NCI-H146 treated with DMSO at 0.1 percent for 48 hours (cell line): ENCODE data around the gene SAE1.
"Not testable (repeated sequence)": the region's sequence is repeated elsewhere in the genome, so short reads cannot be mapped to it uniquely, and the experiment has no call there.

Source experiments
- DNase-seq: peaks from one replicate; lab custom pipeline; 2025; ENCODE audit not compliant: unreplicated experiment; lab: John Stamatoyannopoulos, UW

The SAE1 gene

DNA sequence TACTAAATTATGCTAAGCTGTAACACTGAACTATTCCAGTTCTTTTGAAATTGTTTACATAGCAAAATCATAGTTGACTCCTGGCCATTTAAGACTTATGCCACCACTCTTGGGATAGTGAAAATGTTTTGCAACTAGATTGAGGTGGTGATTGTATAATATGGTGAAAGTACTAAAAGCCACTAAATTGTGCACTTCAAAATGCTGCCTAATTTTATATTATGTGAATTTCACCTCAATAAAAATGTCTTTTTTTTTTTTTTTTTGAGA is 5.0 kb upstream of the SAE1 start:
- DNase-seq: no peak

- no peak for DNase-seq
These were observed 1.1 kb upstream of the SAE1 start for GRCh38 chr19:47129579-47129978.

GRCh38 chr19:47130120-47130588 is 481 bp upstream of the SAE1 start:
- DNase-seq: no peak

- DNase-seq: no peak
These were observed 1.7 kb downstream of the SAE1 start for GRCh38 chr19:47132194-47132852.

DNA sequence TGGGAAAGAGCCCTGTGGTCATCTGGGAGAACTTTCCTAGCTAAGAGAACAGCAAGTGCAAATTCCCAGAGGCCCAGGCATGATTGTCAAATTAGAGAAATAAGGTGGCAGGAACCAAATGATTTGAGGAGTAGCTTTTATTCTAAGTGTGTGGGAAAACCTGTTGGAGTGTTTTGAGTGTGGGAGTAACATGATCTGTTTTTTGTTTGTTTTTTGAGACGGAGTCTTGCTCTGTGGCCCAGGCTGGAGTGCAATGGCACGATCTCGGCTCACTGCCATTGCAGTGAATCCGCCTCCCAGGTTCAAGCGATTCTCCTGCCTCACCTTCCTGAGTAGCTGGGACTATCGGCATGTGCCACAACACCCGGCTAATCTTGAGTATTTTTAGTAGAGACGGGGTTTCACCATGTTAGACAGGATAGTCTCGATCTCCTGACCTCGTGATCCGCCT is 2.4 kb downstream of the SAE1 start:
- no peak for DNase-seq

DNA sequence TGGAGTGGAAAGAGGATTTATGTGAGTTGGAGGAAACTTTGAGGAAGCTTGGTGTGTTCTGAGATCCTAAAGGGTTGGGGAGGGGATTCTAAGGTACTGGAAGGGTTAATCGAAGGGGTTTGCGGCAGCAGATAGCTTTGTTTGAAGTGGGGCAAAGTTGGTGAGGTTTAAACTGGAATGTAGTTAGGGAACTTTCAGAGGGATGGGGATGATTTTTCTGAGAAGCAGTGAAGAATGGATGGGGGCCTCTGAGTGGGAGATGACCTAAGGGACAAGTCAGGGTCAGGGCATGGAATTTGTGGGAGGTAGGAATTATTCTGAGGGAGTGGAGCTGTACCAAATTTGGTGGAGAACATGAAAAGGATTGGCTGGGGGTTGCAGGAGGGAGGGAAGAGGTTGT is 3.9 kb downstream of the SAE1 start:
- DNase-seq: no peak

GRCh38 chr19:47135156-47135555 is 4.5 kb downstream of the SAE1 start:
- no peak for DNase-seq

- not testable (repeated sequence) for DNase-seq
These were observed 10.6 kb downstream of the SAE1 start for GRCh38 chr19:47141252-47141651.

DNA sequence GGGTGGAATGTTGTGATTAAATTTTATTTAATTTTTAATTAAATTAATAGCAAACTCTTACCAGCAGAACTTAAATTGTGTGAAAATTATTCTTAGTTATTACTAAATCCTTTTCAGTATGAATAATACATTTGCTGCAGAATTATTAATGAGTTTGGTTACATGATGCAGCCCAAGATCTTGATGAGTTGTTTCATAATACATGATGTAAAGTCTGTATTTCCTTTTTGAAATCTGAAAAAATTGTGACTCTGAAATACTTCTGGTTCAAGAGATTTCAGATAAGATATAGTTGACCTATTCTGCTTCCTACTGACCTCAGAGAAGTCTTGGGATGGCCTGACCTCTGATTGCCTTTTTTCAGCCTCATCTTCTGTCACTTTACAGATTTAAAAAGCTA is 11.1 kb downstream of the SAE1 start:
- DNase-seq: no peak

DNA sequence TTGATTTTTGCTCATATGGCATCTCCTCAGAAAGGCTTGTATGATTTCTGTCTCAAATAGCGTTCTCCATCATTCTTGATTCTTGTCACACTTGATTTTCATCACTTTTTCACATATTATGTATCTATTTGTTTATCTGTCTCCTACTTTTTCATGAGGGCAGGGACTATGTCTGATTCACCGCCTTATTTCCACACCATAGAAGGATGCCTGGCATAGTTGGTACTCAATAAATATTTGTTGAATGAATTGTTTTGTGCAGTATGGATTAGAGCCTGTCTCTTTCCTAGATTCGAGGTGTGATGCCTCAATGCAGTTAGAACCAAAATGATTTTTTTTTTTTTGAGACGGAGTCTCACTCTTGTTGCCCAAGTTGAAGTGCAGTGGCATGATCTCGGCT is 12.1 kb downstream of the SAE1 start:
- no peak for DNase-seq

GRCh38 chr19:47143322-47144073 is 12.9 kb downstream of the SAE1 start:
- no peak for DNase-seq

DNA sequence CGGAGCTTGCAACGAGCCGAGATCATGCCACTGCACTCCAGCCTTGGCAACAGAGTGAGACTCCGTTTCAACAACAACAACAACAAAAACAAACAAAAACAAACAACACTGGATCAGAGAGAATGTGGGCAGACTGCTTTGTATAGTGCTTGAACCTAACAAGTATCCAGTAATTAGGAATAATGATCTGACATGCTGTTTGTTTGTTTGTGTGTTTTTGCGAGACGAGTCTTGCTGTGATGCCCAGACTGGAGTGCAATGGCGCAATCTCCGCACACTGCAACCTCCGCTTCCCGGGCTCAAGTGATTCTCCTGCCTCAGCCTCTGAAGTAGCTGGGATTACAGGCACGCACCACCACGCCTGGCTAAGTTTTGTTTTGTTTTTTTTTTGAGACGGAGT is 14.0 kb downstream of the SAE1 start:
- DNase-seq: no peak

- DNase-seq: no peak
These were observed 15.2 kb downstream of the SAE1 start for GRCh38 chr19:47145639-47146486.

DNA sequence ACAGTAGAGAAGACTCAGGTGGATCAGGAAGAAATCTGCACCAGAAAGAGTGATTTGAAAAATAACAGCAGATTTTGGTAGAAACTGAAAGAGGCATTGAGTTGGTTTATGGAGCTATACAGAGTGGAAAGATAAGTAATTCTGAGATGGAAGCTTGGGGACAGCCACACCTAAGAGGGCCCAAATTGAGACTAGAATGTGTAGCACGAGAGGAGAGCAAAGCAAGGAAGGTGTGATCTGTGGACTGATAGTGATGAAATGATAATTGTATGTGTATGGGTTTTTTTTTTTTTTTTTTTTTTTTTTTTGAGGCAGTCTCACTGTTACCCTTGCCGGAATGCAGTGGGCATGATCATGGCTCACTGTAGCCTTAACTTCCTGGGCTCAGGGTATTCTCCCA is 16.3 kb downstream of the SAE1 start:
- DNase-seq: no peak

- no peak for DNase-seq
These were observed 21.0 kb downstream of the SAE1 start for GRCh38 chr19:47151627-47152026.

- DNase-seq: peak; percentile 95
These were observed 21.6 kb downstream of the SAE1 start for GRCh38 chr19:47152205-47152604.

- no peak for DNase-seq
These were observed 22.0 kb downstream of the SAE1 start for GRCh38 chr19:47152632-47153031.

DNA sequence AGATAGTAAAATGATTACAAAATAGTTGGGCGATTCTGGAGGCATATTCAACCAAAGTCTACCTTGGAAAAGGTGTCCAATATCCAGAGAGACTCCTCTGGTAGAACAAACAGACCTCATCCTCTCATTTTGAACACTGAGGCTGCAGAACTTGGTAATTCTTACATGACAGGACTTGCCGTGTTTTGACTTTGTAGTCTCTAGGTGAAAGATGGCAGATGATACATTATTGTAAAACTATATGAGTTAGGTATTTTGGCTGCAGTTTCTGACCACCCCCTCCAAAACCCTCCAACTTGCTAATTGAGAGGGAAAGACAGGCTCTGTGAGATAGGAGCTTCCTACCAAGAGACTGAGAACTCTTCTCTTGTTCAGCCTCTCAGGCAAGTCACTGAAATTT is 22.6 kb downstream of the SAE1 start:
- DNase-seq: no peak

DNA sequence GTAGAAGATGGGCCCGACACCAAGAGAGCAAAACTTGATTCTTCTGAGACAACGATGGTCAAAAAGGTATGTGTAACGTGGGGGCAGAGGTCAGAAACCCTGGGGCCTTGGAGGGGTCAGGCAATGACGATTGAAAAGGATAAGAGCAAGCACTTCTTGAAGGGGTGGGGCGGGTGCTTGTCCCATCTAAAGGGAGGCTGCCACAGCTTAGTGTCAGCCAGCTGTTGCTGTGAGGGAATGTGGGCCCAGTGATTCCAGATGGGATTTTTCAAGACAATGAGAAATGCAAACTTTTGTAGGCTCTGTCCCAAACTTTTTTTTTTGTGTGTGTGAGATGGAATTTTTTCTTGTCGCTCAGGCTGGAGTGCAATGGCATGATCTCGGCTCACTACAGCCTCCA is 24.5 kb downstream of the SAE1 start:
- no peak for DNase-seq

DNA sequence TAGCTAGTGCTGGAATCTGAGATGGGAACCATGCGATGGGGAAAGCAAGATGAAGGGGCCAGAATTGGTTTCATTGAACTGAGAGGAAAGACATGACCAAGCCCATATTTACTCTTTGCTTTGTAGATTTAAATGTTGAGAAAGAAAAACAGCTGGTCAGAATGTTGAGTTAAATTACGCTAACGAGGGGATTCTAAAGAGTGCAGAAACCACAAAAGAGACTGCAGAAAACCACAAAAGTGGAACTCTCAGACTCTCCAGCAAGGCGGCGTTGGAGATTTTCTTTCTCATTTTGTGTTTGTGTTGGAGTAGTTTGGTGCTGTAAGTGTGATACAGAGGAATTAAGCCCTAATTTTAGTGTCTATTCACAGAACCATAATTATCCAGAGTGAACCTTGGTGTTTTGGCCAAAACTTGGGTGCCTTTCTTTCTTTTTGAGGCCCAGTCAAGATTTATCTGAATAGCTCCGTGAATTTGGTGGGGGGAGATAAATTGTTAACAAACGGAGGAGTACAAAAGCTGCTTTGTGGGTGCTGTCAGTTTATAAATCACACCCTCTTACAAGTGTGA is 26.3 kb downstream of the SAE1 start:
- DNase-seq: no peak

DNA sequence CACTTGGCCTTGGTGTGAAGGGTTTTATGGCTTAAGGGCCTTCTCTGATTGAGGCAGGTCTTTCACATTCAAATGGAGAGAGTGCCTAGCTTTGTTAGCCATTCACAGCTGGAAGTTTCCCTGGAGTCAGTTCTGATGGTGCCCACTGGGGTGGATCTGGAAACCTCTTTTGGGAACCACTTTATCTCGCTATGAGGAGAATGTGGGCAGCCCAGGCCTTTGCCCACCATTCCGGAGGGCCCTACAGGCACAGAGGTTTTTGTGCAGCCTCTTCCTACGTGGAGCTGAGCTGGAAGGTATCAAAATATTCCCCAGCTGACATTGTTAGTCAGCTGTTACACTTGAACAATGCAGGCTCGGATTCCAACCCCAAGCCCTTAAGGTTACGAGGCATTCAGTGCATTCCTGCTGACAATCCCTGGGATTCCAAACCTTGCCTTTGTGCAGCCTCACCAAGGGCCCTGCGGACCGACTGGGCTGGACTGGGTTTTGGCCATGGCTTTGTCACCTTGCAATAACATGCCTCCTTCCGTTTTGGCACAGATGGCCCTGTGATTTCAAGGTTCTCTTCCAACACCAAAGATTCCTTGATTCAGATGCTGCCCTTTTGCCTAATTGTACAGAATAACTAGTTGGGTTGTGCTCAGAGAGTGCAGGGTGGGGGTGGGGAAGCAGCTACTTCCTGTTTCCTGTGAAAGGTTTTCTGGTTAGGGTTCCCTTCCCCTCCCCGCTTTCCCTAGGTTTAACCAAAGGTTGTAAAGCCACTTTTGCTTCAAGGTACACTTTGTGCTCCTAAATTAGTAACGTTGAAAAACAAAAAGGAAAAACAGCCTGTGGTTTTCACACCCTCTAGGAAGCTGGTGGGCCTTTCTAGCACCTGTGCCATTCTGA is 27.0 kb downstream of the SAE1 start:
- DNase-seq: peak; percentile 13
